ENCODE measurements around the gene STUM. TPM values are rescaled to one million over a fixed set of nuclear protein-coding genes. Genes with fewer than 3 reads are reported as not detected.

STUM gene
- total RNA-seq, 1 donor from 2014 or later, result not detected

- H3K4me3 Mint-ChIP-seq, result no peak overlapping the region
- no peak for TF ChIP-seq CTCF (IDR thresholded peaks at IDR 0.05)
- TF ChIP-seq EZH2 (IDR thresholded peaks at IDR 0.05), result no peak
- no peak for TF ChIP-seq EZH2phosphoT487 (IDR thresholded peaks at IDR 0.05)
Measured at GRCh38 chr1:226631229-226632000, 82.9 kb downstream of the STUM start.

GRCh38 chr1:226632169-226632879, 83.8 kb downstream of the STUM start:
- H3K36me3 Mint-ChIP-seq, result peaks cover 5% of the 10 kb centered on the region
- H3K27ac Mint-ChIP-seq, result peak overlapping the region; percentile 47
- H3K9me3 ChIP-seq (ENCODE audit: low read depth), result no peaks in the 10 kb centered on the region
- no peak overlapping the region for H3K27ac ChIP-seq
- H3K4me2 ChIP-seq, result no peak overlapping the region
- H3F3A ChIP-seq (ENCODE audit: low read depth), result no peaks in the 10 kb centered on the region
- no peaks in the 10 kb centered on the region for H3K4me1 ChIP-seq
- H2AFZ ChIP-seq (replicated peaks), result no peak overlapping the region
- H3K36me3 ChIP-seq, result no peaks in the 10 kb centered on the region
- no peak overlapping the region for H3K9ac ChIP-seq
- peaks cover 2% of the 10 kb centered on the region for H3K27me3 ChIP-seq
- H3K79me2 ChIP-seq (ENCODE audit: low read depth), result no peaks in the 10 kb centered on the region
- no peaks in the 10 kb centered on the region for H4K20me1 ChIP-seq (ENCODE audit: low read depth)
- no peak overlapping the region for H3K4me3 ChIP-seq
- H3K4me3 Mint-ChIP-seq, result peak overlapping the region; percentile 10
- TF ChIP-seq EZH2 (IDR thresholded peaks at IDR 0.05), result no peak
- no peak for TF ChIP-seq EZH2phosphoT487 (IDR thresholded peaks at IDR 0.05)
- TF ChIP-seq CTCF (IDR thresholded peaks at IDR 0.05), result no peak
- H3K9me3 Mint-ChIP-seq, result no peaks in the 10 kb centered on the region
- H3K27me3 Mint-ChIP-seq (ENCODE audit: insufficient read depth, low read depth), result peaks cover 3% of the 10 kb centered on the region
- peaks cover 27% of the 10 kb centered on the region for H3K4me1 Mint-ChIP-seq
- no peak for DNase-seq (ENCODE audit: low spot score)

More at GRCh38 chr1:226631229-226632000, 82.9 kb downstream of the STUM start:
- H3K9me3 ChIP-seq (ENCODE audit: low read depth), result no peaks in the 10 kb centered on the region
- H3K9ac ChIP-seq, result no peak overlapping the region
- H4K20me1 ChIP-seq (ENCODE audit: low read depth), result no peaks in the 10 kb centered on the region
- no peak overlapping the region for H3K27ac Mint-ChIP-seq
- no peak overlapping the region for H2AFZ ChIP-seq (replicated peaks)
- peaks cover 27% of the 10 kb centered on the region for H3K4me1 Mint-ChIP-seq
- H3K79me2 ChIP-seq (ENCODE audit: low read depth), result no peaks in the 10 kb centered on the region
- no peak overlapping the region for H3K4me2 ChIP-seq
- no peak overlapping the region for H3K4me3 ChIP-seq
- H3K36me3 Mint-ChIP-seq, result peaks cover 2% of the 10 kb centered on the region
- H3K27me3 ChIP-seq, result peaks cover 9% of the 10 kb centered on the region
- no peaks in the 10 kb centered on the region for H3K4me1 ChIP-seq
- no peaks in the 10 kb centered on the region for H3K36me3 ChIP-seq
- no peaks in the 10 kb centered on the region for H3F3A ChIP-seq (ENCODE audit: low read depth)
- H3K9me3 Mint-ChIP-seq, result no peaks in the 10 kb centered on the region
- no peak overlapping the region for H3K27ac ChIP-seq
- peaks cover 3% of the 10 kb centered on the region for H3K27me3 Mint-ChIP-seq (ENCODE audit: insufficient read depth, low read depth)
- DNase-seq (ENCODE audit: low spot score), result no peak

- Mint-ChIP-seq H3K9me3 (no peaks in the 10 kb centered on the region), H3K4me1 (peaks cover 24% of the 10 kb centered on the region), H3K27me3 (ENCODE audit: insufficient read depth, low read depth) (peaks cover 3% of the 10 kb centered on the region), H3K4me3 (peak overlapping the region; percentile 10), H3K36me3 (peaks cover 5% of the 10 kb centered on the region), H3K27ac (peak overlapping the region; percentile 69)
- no peak overlapping the region for H3K9ac ChIP-seq
- H3K4me3 ChIP-seq, result no peak overlapping the region
- H3K79me2 ChIP-seq (ENCODE audit: low read depth), result no peaks in the 10 kb centered on the region
- no peak overlapping the region for H3K27ac ChIP-seq
- H4K20me1 ChIP-seq (ENCODE audit: low read depth), result no peaks in the 10 kb centered on the region
- H3K36me3 ChIP-seq, result no peaks in the 10 kb centered on the region
- H3K27me3 ChIP-seq, result no peaks in the 10 kb centered on the region
- TF ChIP-seq EZH2 (IDR thresholded peaks at IDR 0.05) (no peak), EZH2phosphoT487 (IDR thresholded peaks at IDR 0.05) (no peak), CTCF (IDR thresholded peaks at IDR 0.05) (no peak)
- no peaks in the 10 kb centered on the region for H3K9me3 ChIP-seq (ENCODE audit: low read depth)
- no peaks in the 10 kb centered on the region for H3F3A ChIP-seq (ENCODE audit: low read depth)
- no peak for DNase-seq (ENCODE audit: low spot score)
- H3K4me1 ChIP-seq, result no peaks in the 10 kb centered on the region
- H3K4me2 ChIP-seq, result no peak overlapping the region
- H2AFZ ChIP-seq (replicated peaks), result no peak overlapping the region
Measured at GRCh38 chr1:226632922-226633351, 84.4 kb downstream of the STUM start.

Measured in neural progenitor cell (in vitro differentiated cells).